Liver (tissue), 3 donors: ENCODE results near the gene FRMD6.

ENCODE experiments used
- EGR1 ChIP-seq, 2 donors: IDR thresholded peaks; 2 replicates each; pipeline ENCODE4 v1.6.1; 2016 to 2018; ENCODE audit warnings: antibody characterized with exemption in 2 of 2, low read depth in 2 of 2
- GABPA ChIP-seq, 2 donors: IDR thresholded peaks in 1 of 2; conservative IDR thresholded peaks in 1 of 2; 2 replicates each; pipeline ENCODE4 v1.6.1; 2016; ENCODE audit warnings: antibody characterized with exemption in 2 of 2, mild to moderate bottlenecking in 1 of 2, moderate library complexity in 1 of 2
- JUND ChIP-seq, 2 donors: IDR thresholded peaks; 2 replicates each; pipeline ENCODE4 v1.6.1; 2016; ENCODE audit warnings: antibody characterized with exemption in 2 of 2
- RAD21 ChIP-seq, 2 donors: IDR thresholded peaks; 2 replicates each; pipeline ENCODE4 v1.6.1; 2016; ENCODE audit warnings: antibody characterized with exemption in 2 of 2, mild to moderate bottlenecking in 2 of 2
- TAF1 ChIP-seq: conservative IDR thresholded peaks from 2 replicates; pipeline ENCODE4 v1.6.1; 2016; ENCODE audit warnings: antibody characterized with exemption, mild to moderate bottlenecking
- TF ChIP-seq, protein P1 (sequence below): fragments of 150-350 bp; IDR thresholded peaks from 2 replicates; pipeline ENCODE4 v1.5.1; 2017; ENCODE audit warnings: improper control_type of control experiment, low read depth, low read length; ENCODE audit not compliant: missing input control
- TF ChIP-seq, protein P2 (sequence below): IDR thresholded peaks from 2 replicates; pipeline ENCODE4 v1.6.1; 2016; ENCODE audit warnings: antibody characterized with exemption, mild to moderate bottlenecking
- TF ChIP-seq, protein P3 (sequence below): IDR thresholded peaks from 2 replicates; pipeline ENCODE4 v1.6.1; 2016; ENCODE audit warnings: antibody characterized with exemption
- TF ChIP-seq, protein P4 (sequence below): IDR thresholded peaks from 2 replicates; pipeline ENCODE4 v1.6.1; 2016; ENCODE audit warnings: antibody characterized with exemption
- donor health status: healthy.
- donor health status: healthy.

- TF ChIP-seq, protein P1, sequence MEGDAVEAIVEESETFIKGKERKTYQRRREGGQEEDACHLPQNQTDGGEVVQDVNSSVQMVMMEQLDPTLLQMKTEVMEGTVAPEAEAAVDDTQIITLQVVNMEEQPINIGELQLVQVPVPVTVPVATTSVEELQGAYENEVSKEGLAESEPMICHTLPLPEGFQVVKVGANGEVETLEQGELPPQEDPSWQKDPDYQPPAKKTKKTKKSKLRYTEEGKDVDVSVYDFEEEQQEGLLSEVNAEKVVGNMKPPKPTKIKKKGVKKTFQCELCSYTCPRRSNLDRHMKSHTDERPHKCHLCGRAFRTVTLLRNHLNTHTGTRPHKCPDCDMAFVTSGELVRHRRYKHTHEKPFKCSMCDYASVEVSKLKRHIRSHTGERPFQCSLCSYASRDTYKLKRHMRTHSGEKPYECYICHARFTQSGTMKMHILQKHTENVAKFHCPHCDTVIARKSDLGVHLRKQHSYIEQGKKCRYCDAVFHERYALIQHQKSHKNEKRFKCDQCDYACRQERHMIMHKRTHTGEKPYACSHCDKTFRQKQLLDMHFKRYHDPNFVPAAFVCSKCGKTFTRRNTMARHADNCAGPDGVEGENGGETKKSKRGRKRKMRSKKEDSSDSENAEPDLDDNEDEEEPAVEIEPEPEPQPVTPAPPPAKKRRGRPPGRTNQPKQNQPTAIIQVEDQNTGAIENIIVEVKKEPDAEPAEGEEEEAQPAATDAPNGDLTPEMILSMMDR = no peak
- TF ChIP-seq RAD21 (IDR thresholded peaks at IDR 0.05) (no peak), TAF1 (no peak), GABPA (IDR thresholded peaks at IDR 0.05 in 1 of 2, conservative IDR thresholded peaks at IDR 0.05 in 1 of 2) (no peak), JUND (IDR thresholded peaks at IDR 0.05) (no peak), EGR1 (IDR thresholded peaks at IDR 0.05; ENCODE audit: low read depth in 2 of 2) (no peak)
- TF ChIP-seq, protein P2, sequence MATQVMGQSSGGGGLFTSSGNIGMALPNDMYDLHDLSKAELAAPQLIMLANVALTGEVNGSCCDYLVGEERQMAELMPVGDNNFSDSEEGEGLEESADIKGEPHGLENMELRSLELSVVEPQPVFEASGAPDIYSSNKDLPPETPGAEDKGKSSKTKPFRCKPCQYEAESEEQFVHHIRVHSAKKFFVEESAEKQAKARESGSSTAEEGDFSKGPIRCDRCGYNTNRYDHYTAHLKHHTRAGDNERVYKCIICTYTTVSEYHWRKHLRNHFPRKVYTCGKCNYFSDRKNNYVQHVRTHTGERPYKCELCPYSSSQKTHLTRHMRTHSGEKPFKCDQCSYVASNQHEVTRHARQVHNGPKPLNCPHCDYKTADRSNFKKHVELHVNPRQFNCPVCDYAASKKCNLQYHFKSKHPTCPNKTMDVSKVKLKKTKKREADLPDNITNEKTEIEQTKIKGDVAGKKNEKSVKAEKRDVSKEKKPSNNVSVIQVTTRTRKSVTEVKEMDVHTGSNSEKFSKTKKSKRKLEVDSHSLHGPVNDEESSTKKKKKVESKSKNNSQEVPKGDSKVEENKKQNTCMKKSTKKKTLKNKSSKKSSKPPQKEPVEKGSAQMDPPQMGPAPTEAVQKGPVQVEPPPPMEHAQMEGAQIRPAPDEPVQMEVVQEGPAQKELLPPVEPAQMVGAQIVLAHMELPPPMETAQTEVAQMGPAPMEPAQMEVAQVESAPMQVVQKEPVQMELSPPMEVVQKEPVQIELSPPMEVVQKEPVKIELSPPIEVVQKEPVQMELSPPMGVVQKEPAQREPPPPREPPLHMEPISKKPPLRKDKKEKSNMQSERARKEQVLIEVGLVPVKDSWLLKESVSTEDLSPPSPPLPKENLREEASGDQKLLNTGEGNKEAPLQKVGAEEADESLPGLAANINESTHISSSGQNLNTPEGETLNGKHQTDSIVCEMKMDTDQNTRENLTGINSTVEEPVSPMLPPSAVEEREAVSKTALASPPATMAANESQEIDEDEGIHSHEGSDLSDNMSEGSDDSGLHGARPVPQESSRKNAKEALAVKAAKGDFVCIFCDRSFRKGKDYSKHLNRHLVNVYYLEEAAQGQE = no peak
- TF ChIP-seq, protein P3, sequence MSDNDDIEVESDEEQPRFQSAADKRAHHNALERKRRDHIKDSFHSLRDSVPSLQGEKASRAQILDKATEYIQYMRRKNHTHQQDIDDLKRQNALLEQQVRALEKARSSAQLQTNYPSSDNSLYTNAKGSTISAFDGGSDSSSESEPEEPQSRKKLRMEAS = no peak
- TF ChIP-seq, protein P4, sequence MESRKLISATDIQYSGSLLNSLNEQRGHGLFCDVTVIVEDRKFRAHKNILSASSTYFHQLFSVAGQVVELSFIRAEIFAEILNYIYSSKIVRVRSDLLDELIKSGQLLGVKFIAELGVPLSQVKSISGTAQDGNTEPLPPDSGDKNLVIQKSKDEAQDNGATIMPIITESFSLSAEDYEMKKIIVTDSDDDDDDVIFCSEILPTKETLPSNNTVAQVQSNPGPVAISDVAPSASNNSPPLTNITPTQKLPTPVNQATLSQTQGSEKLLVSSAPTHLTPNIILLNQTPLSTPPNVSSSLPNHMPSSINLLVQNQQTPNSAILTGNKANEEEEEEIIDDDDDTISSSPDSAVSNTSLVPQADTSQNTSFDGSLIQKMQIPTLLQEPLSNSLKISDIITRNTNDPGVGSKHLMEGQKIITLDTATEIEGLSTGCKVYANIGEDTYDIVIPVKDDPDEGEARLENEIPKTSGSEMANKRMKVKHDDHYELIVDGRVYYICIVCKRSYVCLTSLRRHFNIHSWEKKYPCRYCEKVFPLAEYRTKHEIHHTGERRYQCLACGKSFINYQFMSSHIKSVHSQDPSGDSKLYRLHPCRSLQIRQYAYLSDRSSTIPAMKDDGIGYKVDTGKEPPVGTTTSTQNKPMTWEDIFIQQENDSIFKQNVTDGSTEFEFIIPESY = no peak
Observed at GRCh38 chr14:51691176-51691575, 39.5 kb downstream of the FRMD6 start.
